CD1c-positive myeloid dendritic cell (primary cell): ENCODE measurements around the gene ZMYND8.

Source experiments
- DNase-seq: peaks from one replicate; pipeline ENCODE4 v3.0.0-alpha.2; 2016; ENCODE audit errors: extremely low spot score

Gene ZMYND8

GRCh38 chr20:47353692-47354463 lies 2.6 kb downstream of the ZMYND8 start:
- DNase-seq: peak; percentile 18

GRCh38 chr20:47353239-47353691 lies 3.2 kb downstream of the ZMYND8 start:
- no peak for DNase-seq

GRCh38 chr20:47352332-47353238 lies 3.9 kb downstream of the ZMYND8 start:
- peak; percentile 1 for DNase-seq

- DNase-seq: peak; percentile 18
Measured at GRCh38 chr20:47351643-47352331, 4.7 kb downstream of the ZMYND8 start.

GRCh38 chr20:47350691-47351545 lies 5.6 kb downstream of the ZMYND8 start:
- no peak for DNase-seq

GRCh38 chr20:47350181-47350550 lies 6.3 kb downstream of the ZMYND8 start:
- peak; percentile 63 for DNase-seq

GRCh38 chr20:47349365-47350180 lies 6.9 kb downstream of the ZMYND8 start:
- DNase-seq: peak; percentile 24

- DNase-seq: peak; percentile 47
Measured at GRCh38 chr20:47348539-47349142, 7.9 kb downstream of the ZMYND8 start.

GRCh38 chr20:47347661-47348435 lies 8.7 kb downstream of the ZMYND8 start:
- no peak for DNase-seq

- no peak for DNase-seq
Measured at GRCh38 chr20:47346172-47346571, 10.3 kb downstream of the ZMYND8 start.

- no peak for DNase-seq
Measured at GRCh38 chr20:47345214-47345613, 11.3 kb downstream of the ZMYND8 start.

- no peak for DNase-seq
Measured at GRCh38 chr20:47343007-47343472, 13.5 kb downstream of the ZMYND8 start.

GRCh38 chr20:47338131-47338628 lies 18.3 kb downstream of the ZMYND8 start:
- no peak for DNase-seq

GRCh38 chr20:47337413-47337812 lies 19.1 kb downstream of the ZMYND8 start:
- DNase-seq: no peak

- DNase-seq: no peak
Measured at GRCh38 chr20:47336129-47336754, 20.3 kb downstream of the ZMYND8 start.

GRCh38 chr20:47335251-47336128 lies 21.0 kb downstream of the ZMYND8 start:
- DNase-seq: no peak

GRCh38 chr20:47334022-47334551 lies 22.4 kb downstream of the ZMYND8 start:
- peak; percentile 3 for DNase-seq
